GM21447 (cell line): ENCODE results near the gene BCAS4.
A peak's percentile ranks its signal among the peaks of the same experiment; 100 is the strongest.
"Not testable (repeated sequence)": the region's sequence is repeated elsewhere in the genome, so short reads cannot be mapped to it uniquely, and the experiment has no call there.

Experiments used
- ATAC-seq: cut with Tn5 transposase; IDR thresholded peaks from one replicate; pipeline ENCODE4 v1.9.1; 2021; ENCODE audit not compliant: unreplicated experiment

The BCAS4 gene

GRCh38 chr20:50798650-50799049, 3.8 kb downstream of the BCAS4 start:
- ATAC-seq = no peak

GRCh38 chr20:50799176-50799889, 4.5 kb downstream of the BCAS4 start:
- no peak for ATAC-seq

- ATAC-seq = peak; percentile 36
Measured at GRCh38 chr20:50799890-50800550, 5.2 kb downstream of the BCAS4 start.

DNA sequence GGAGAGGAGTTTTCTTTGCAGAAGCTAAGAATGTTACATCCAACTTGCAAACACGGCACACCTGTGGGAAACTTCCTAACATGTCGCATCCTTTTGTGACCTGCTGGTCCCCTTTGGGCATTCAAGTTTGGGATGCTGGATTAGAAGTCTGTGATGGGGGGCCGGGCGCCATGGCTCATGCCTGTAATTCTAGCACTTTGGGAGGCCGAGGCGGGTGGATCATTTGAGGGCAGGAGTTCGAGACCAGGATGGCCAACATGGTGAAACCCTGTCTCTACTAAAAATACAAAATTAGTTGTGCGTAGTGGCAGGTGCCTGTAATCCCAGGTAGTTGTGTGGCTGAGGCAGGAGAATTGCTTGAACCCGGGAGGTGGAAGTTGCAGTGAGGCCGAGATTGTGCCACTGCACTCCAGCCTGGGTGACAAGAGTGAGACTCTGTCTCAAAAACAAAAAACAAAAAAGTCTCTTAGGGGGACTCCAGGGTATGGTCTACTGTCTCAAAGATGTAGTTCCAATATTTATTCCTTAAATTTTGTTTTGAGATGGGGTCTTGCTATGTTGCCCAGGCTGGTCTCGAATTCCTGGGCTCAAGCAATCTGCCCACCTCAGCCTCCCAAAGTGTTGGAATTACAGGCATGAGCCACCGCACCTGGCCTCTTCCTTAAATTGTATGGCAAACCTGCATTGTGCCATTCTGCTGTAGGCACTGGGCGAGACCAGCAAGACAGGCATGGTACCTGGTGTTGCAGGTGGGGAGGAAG, 6.3 kb downstream of the BCAS4 start:
- not testable (repeated sequence) for ATAC-seq

- no peak for ATAC-seq
Measured at GRCh38 chr20:50801747-50802125, 6.9 kb downstream of the BCAS4 start.

DNA sequence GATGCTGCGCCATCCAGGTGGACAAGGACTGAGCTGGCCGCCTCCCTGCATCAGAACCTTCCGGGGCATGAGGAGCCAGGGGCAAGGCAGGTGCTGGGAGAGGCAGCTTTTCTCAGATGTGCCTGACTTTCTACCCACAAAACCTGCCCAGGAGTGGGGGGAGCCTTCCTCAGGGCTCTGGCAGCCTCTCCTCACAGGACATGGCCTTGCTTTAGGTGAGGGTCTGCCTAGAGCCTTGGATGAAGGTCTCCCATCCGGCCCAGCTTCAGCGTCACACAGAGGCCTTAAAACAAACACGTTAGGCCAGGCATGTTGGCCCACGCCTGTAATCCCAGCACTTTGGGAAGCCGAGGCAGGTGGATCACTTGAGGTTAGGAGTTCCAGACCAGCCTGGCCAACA, 7.4 kb downstream of the BCAS4 start:
- no peak for ATAC-seq

DNA sequence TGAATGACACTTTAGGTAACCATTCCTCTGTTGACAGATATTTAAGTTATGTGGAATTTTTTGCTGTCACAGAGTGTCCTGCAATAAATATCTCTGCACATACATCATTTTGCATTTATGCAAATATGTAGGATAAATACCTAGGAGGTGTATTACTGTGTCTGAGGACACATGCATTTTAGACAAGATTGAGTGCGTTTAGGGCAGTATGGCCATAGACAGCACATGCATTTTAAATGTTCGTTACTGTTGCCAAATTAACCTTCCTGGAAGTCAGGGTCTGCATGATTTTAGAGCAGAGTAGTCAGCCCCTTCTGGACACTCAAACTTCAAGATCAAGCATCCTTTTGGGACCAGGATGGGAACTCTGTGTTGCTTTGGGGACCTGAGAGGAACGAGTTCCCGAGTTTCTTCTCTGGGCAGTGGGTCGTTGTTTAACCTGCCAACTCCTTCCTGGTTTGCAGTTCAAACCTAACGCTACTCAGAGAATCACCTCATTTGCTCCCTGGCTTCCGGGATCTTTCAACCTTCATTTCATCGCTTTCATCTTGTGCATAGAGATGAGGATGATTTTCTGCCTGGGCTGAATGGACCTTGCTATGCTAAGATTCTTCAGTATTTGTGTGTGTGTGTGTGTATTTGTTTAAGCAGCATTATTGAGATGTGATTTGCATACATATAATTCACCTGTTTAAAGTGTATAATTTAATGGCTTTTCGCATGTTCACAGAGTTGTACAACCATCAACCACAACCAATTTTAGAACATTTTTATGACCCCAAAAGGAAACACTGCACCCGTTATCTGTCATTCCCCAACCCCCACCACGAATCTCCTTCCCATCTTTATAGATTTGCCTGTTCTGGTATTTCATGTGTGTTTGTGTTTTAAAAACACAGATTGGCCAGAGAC, 9.8 kb downstream of the BCAS4 start:
- ATAC-seq = peak; percentile 58

DNA sequence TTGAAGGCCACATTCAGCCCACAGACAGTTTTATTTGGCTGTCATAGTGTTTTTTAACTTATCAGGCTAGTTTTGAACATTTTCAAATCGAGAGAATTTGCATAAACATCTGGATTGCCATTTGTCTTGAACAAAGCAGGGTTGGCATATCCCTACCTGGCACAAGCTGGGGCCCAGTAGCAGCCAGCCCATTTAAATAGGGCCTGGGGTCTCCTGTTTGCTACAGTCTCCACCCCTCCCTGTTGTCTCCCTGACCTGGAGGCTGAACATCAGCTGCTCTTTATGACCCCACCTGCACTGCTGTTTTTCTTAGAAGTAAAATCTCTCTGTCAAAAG, 10.5 kb downstream of the BCAS4 start:
- peak; percentile 12 for ATAC-seq

- no peak for ATAC-seq
Measured at GRCh38 chr20:50806126-50806768, 11.4 kb downstream of the BCAS4 start.

- no peak for ATAC-seq
Measured at GRCh38 chr20:50810063-50810462, 15.2 kb downstream of the BCAS4 start.

- ATAC-seq = no peak
Measured at GRCh38 chr20:50810842-50811241, 16.0 kb downstream of the BCAS4 start.

DNA sequence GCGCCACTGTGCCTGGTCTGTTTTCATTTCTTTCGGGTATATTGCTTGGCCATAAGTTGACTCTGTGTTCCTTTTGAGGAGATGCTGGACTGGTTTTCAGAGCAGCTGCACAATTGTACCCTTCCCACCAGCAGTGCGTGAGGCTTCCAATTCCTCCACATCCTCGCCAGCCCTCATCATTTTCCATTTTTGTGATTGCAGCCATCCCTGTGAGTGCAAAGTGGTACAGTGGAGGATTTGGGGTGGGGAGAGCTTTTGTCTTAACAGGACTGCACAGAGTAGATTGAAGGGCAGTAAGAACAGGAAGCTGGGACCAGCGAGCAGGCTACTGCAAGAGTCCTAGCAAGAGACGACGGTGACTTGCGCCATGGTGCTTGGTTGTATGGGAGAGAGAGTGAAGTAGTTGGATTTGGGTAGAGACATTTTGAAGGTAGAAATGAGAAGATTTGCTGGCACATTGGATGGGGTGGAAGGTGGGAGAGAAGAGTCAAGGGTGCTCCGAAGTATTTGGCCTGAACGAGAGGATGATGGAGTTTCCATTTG, 18.3 kb downstream of the BCAS4 start:
- ATAC-seq = no peak

DNA sequence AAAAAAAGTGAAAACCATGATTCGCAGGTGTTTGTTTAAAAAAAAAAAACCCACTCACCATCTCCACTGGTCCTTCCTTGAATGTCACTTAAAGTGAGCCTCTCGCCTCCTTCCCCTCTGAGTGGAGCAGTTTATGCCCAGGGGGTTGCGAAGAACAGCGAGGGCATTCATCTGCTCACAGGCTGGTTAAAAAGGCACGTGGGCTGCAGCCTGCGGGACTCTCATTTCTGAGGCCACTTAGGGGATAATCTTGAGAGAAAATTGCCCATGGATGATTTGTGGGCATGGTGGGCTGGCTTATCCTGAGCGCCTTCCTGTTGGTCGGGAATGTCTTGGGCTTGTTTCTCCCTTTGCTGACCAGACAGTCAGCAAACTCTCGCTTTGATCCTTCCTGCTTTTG, 18.9 kb downstream of the BCAS4 start:
- ATAC-seq = no peak

DNA sequence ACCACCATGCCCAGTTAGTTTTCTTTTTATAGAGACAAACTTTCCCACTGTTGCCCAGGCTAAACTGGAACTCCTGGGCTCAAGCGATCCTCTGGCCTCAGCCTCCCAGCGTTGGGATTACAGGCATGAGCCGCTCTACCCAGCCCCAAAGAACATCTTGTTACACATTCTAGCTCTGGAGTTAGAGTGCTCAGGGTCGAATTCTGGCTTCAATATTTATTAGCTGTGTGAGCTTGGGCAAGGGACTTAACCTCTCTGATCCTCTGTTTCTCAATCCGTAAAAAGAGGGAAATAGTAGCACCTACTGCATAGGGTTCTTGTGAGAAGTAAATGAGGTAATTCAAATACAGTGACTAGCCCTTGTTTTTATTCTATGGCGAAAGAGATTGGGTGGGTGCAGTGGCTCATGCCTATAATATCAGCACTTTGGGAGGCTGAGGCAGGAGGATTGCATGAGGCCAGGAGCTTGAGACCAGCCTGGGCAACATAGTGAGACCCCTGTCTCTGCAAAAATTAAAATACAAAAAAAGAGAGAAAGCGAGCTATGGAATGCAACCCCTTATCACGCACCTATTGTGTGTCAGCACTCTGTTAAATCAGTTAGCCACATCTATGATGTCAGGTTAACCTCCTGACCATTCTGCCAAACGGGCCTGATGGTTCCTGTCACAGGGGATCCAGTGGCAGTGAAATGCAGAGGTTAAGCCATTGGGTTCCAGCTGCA, 19.7 kb downstream of the BCAS4 start:
- no peak for ATAC-seq

- ATAC-seq = peak; percentile 47
Measured at GRCh38 chr20:50815162-50815989, 20.5 kb downstream of the BCAS4 start.

GRCh38 chr20:50817776-50818172, 22.9 kb downstream of the BCAS4 start:
- no peak for ATAC-seq

GRCh38 chr20:50819349-50819748, 24.5 kb downstream of the BCAS4 start:
- peak; percentile 24 for ATAC-seq

DNA sequence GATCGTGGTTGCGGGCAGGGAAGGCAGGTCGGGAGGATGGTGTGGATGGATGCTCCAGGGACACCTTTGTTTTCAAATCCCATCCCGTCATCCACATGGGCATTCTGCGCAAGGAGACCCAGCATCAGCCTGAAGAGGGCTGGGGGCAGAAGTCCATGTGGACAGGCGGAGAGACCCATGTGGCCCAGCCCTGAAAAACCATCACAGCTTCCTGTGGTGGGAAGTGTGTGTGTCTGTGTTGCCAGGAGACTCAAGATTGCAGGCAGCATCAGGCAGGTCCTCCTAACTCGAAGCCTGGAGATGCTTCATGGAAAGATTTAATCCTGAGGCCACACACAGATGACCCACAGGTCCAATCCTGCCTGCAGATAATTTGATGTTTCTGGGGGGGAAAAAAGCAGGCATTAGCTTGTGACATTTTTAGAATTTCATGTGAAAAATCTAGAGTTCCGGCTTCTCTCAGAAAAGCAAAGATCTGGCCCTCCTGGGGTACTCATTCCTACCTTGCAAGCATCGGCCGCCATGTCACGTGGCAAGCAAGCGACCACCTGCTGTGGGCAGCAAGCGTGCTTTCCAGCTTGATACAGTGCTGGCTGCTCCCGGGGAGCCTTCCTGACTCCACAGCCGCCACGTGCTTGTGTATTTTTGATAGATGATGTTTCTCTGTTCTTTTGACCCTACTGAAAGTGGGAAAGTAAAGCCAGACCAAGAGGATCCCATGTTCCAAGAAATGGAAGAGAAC, 25.8 kb downstream of the BCAS4 start:
- no peak for ATAC-seq
